SKM-1 (cell line): Measurements from ENCODE around the gene RAMACL.

Experiments used
- DNase-seq: peaks from one replicate; lab custom pipeline; 2025; ENCODE audit not compliant: unreplicated experiment; lab: John Stamatoyannopoulos, UW

The RAMACL gene

GRCh38 chr6:166534658-166535406, 51.6 kb downstream of the RAMACL start:
- no peak for DNase-seq

GRCh38 chr6:166533205-166533824, 53.2 kb downstream of the RAMACL start:
- no peak for DNase-seq
